ENCODE data around the gene SENP6. TPM values are rescaled to one million over a fixed set of nuclear protein-coding genes. Genes with fewer than 3 reads are reported as not detected.
"Not testable (repeated sequence)": the region's sequence is repeated elsewhere in the genome, so short reads cannot be mapped to it uniquely, and the experiment has no call there.

The SENP6 gene
- total and polyA plus RNA-seq, 2 experiments from 2014 or later, result 35.9 to 102 TPM

DNA sequence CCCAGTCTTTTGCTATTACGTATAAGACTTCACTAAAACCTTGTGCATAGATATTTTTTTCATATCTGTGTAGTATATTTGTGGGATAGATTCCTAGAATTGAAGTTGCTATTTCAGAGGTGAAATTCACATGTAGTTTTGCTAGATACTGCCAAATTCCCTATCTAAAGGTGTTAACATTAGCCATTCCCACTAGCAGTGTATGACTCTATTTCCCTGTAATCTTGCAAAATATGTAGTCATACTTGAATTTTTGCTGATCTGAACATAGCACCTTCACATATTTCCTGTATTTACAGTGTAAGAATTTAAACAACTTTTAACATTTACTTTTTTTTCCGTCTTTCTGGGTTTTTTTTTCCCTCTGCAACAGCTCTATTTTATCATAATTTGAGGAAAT, 24.9 kb downstream of the SENP6 start:
- H3K27me3 ChIP-seq, result no peaks in the 10 kb centered on the region
- no peaks in the 10 kb centered on the region for H3K9me3 ChIP-seq (ENCODE audit: low read depth)
- peaks cover 20% of the 10 kb centered on the region for H4K20me1 ChIP-seq (ENCODE audit: insufficient read depth, poor library complexity, severe bottlenecking)
- no peak overlapping the region for H3K27ac ChIP-seq
- no peak for DNase-seq (ENCODE audit: low spot score)
- no peaks in the 10 kb centered on the region for H3K36me3 ChIP-seq (replicated peaks; ENCODE audit: insufficient read depth, low read depth)
- no peaks in the 10 kb centered on the region for H3K9me2 ChIP-seq (replicated peaks; ENCODE audit: insufficient read depth)
- peaks cover 99% of the 10 kb centered on the region for H3K79me2 ChIP-seq
- no peak overlapping the region for H2AFZ ChIP-seq
- TF ChIP-seq EZH2 (IDR thresholded peaks at IDR 0.05; ENCODE audit: borderline replicate concordance) (no peak), EZH2phosphoT487 (IDR thresholded peaks at IDR 0.05; ENCODE audit: low read depth, severe bottlenecking, unreplicated experiment) (no peak)
- TF ChIP-seq, protein P1, sequence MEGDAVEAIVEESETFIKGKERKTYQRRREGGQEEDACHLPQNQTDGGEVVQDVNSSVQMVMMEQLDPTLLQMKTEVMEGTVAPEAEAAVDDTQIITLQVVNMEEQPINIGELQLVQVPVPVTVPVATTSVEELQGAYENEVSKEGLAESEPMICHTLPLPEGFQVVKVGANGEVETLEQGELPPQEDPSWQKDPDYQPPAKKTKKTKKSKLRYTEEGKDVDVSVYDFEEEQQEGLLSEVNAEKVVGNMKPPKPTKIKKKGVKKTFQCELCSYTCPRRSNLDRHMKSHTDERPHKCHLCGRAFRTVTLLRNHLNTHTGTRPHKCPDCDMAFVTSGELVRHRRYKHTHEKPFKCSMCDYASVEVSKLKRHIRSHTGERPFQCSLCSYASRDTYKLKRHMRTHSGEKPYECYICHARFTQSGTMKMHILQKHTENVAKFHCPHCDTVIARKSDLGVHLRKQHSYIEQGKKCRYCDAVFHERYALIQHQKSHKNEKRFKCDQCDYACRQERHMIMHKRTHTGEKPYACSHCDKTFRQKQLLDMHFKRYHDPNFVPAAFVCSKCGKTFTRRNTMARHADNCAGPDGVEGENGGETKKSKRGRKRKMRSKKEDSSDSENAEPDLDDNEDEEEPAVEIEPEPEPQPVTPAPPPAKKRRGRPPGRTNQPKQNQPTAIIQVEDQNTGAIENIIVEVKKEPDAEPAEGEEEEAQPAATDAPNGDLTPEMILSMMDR (IDR thresholded peaks at IDR 0.05; ENCODE audit: poor library complexity), result no peak
- H3K4me3 ChIP-seq, result no peak overlapping the region
- no peaks in the 10 kb centered on the region for H3K4me1 ChIP-seq (ENCODE audit: insufficient read depth)
- H3K4me2 ChIP-seq, result no peak overlapping the region
- 97% methylated on average over 2 of the region's 2 CpGs for WGBS (ENCODE audit: low lambda C conversion rate, missing lambda C conversion rate)

DNA sequence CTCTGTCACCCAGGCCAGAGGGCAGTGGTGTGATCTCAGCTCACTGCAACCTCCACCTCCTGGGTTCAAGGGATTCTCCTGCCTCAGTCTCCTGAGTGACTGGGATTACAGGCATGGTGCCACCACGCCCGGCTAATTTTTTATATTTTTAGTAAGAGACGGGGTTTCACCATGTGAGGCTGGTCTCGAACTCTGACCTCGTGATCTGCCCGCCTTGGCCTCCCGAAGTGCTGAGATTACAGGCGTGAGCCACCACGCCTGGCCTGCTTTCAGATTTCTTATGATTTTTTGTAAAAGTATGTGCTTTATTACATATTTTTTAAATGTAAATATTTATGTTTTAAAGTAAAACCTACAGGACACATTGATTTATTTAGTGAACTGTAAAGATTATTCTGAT, 26.0 kb downstream of the SENP6 start:
- H3K9me2 ChIP-seq (replicated peaks; ENCODE audit: insufficient read depth); H3K36me3 ChIP-seq (replicated peaks; ENCODE audit: insufficient read depth, low read depth); DNase-seq (ENCODE audit: low spot score); H3K4me1 ChIP-seq (ENCODE audit: insufficient read depth); H3K9me3 ChIP-seq (ENCODE audit: low read depth); H3K27me3 ChIP-seq; H3K4me2 ChIP-seq; H4K20me1 ChIP-seq (ENCODE audit: insufficient read depth, poor library complexity, severe bottlenecking); H3K4me3 ChIP-seq; H2AFZ ChIP-seq; H3K27ac ChIP-seq: not testable (repeated sequence)
- WGBS (ENCODE audit: low lambda C conversion rate, missing lambda C conversion rate), result 97% methylated on average over 9 of the region's 9 CpGs
- H3K79me2 ChIP-seq, result peaks cover 99% of the 10 kb centered on the region

DNA sequence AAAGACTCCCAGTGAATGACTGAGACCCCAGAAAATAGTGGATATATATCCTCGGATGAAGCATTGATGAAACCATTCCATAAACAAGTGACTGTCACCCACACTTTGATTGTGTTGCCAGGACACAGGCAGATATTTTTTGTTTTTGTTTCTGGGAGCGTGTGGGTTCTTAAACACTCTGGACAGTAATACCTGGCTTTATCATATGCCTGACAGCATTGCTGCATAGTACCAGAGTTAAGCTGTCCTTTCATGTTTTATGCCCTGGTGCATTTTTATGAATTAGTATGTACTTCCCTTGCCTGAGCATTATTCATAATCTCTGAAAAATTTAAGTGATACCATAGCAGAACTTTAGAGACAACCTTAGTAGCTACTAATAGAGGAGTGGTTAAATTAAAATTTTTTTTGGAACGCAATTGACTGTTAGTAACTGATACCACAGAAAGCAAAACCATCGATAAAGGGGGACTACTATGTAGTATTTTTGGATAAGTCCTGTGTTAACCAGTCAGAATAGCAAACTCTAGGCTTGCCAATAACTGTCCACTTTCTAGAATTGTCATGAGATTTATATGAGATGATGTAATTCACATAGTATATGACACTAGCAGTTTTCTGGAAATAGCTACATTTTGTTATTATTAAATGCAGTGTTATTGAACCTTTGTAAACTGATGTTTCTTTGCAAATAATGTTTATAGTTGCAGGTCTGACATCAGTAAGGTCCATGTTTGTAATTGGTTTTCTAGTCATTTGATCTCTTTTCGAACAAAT, 30.4 kb downstream of the SENP6 start:
- peaks cover 81% of the 10 kb centered on the region for H3K79me2 ChIP-seq
- 85% methylated on average over 5 of the region's 5 CpGs for WGBS (ENCODE audit: low lambda C conversion rate, missing lambda C conversion rate)
- no peaks in the 10 kb centered on the region for H3K4me1 ChIP-seq (ENCODE audit: insufficient read depth)

DNA sequence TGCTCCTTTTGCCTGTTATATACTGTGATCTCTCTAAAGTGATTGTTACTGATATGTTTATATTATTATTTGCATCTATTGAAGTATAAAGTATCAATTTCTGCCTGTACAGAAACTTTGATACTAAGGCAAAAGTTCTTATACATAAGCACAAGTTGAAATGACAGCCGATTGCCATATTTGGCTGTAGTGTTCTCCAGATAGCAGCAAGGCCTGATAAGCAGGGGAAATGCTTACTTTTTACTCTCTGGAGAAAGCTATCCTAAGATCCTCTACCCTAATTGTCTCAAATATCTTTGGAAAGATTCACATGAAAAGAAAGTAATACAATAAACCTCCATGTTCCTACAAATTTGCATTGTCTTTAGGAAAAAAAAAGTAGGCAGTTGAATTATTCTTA, 31.4 kb downstream of the SENP6 start:
- H3K79me2 ChIP-seq, result peaks cover 75% of the 10 kb centered on the region
- no peaks in the 10 kb centered on the region for H3K9me2 ChIP-seq (replicated peaks; ENCODE audit: insufficient read depth)
- no peaks in the 10 kb centered on the region for H3K36me3 ChIP-seq (replicated peaks; ENCODE audit: insufficient read depth, low read depth)
- H3K27ac ChIP-seq, result no peak overlapping the region
- H3K9me3 ChIP-seq (ENCODE audit: low read depth), result no peaks in the 10 kb centered on the region
- peaks cover 8% of the 10 kb centered on the region for H4K20me1 ChIP-seq (ENCODE audit: insufficient read depth, poor library complexity, severe bottlenecking)
- WGBS (ENCODE audit: low lambda C conversion rate, missing lambda C conversion rate), result 67% methylated on average over 1 of the region's 1 CpG
- H3K4me3 ChIP-seq, result no peak overlapping the region
- H3K4me2 ChIP-seq, result no peak overlapping the region
- H3K27me3 ChIP-seq, result no peaks in the 10 kb centered on the region
- no peak for DNase-seq (ENCODE audit: low spot score)
- H2AFZ ChIP-seq, result no peak overlapping the region
- TF ChIP-seq, protein P1 (IDR thresholded peaks at IDR 0.05; ENCODE audit: poor library complexity), result no peak
- no peak for TF ChIP-seq EZH2 (IDR thresholded peaks at IDR 0.05; ENCODE audit: borderline replicate concordance)
- no peak for TF ChIP-seq EZH2phosphoT487 (IDR thresholded peaks at IDR 0.05; ENCODE audit: low read depth, severe bottlenecking, unreplicated experiment)
- H3K4me1 ChIP-seq (ENCODE audit: insufficient read depth), result no peaks in the 10 kb centered on the region

More for the DNA sequence above, 30.4 kb downstream of the SENP6 start:
- Histone ChIP-seq H4K20me1 (ENCODE audit: insufficient read depth, poor library complexity, severe bottlenecking) (peaks cover 8% of the 10 kb centered on the region), H3K27ac (no peak overlapping the region), H3K36me3 (replicated peaks; ENCODE audit: insufficient read depth, low read depth) (no peaks in the 10 kb centered on the region), H3K4me2 (no peak overlapping the region), H2AFZ (no peak overlapping the region), H3K9me3 (ENCODE audit: low read depth) (no peaks in the 10 kb centered on the region), H3K9me2 (replicated peaks; ENCODE audit: insufficient read depth) (no peaks in the 10 kb centered on the region), H3K27me3 (no peaks in the 10 kb centered on the region), H3K4me3 (no peak overlapping the region)
- no peak for DNase-seq (ENCODE audit: low spot score)
- no peak for TF ChIP-seq EZH2 (IDR thresholded peaks at IDR 0.05; ENCODE audit: borderline replicate concordance)

All from hepatocyte (in vitro differentiated cells).